Activated naive CD4-positive, alpha-beta T cell treated with anti-CD3 and anti-CD28 coated beads for 36 hours (primary cell): ENCODE results near the gene RRBP1. TPM values are rescaled to one million over a fixed set of nuclear protein-coding genes. Genes with fewer than 3 reads are reported as not detected.

ENCODE experiments used
- CTCF ChIA-PET: fragments of 350-600 bp; sonication (Branson Sonifier 250); formaldehyde crosslinking; loops from one replicate; lab custom pipeline; 2021; ENCODE audit warnings: antibody characterized with exemption; lab: Charles Lee
- DNase-seq: peaks from one replicate; pipeline ENCODE4 v3.0.0-alpha.2; 2020
- H3K27ac Mint-ChIP-seq: one replicate; pipeline ENCODE4 v1.8.0; 2021; ENCODE audit warnings: mild to moderate bottlenecking, mixed read lengths
- H3K27me3 Mint-ChIP-seq: one replicate; pipeline ENCODE4 v1.8.0; 2021; ENCODE audit warnings: low read depth, mixed read lengths
- H3K36me3 Mint-ChIP-seq: one replicate; pipeline ENCODE4 v1.8.0; 2021; ENCODE audit warnings: low read depth, mixed read lengths
- H3K4me1 Mint-ChIP-seq: one replicate; pipeline ENCODE4 v1.8.0; 2021; ENCODE audit warnings: low read depth, mixed read lengths
- H3K4me3 Mint-ChIP-seq: one replicate; pipeline ENCODE4 v1.8.0; 2021; ENCODE audit warnings: mild to moderate bottlenecking, moderate library complexity, mixed read lengths
- H3K9me3 Mint-ChIP-seq: one replicate; pipeline ENCODE4 v1.8.0; 2021; ENCODE audit warnings: mixed read lengths
- intact Hi-C: fragments of 100-400 bp; cut with micrococcal nuclease; formaldehyde crosslinking; loops from one replicate; pipeline ENCODE4 v1.15.1; 2023
- total RNA-seq, 2 experiments: library from RNA; stranded (reverse); gene quantifications; one replicate each; pipeline ENCODE4 v1.2.3, GENCODE V29; 2021

RRBP1 gene
- total RNA-seq, 2 experiments from 2014 or later = 19.6 to 20.0 TPM

DNA sequence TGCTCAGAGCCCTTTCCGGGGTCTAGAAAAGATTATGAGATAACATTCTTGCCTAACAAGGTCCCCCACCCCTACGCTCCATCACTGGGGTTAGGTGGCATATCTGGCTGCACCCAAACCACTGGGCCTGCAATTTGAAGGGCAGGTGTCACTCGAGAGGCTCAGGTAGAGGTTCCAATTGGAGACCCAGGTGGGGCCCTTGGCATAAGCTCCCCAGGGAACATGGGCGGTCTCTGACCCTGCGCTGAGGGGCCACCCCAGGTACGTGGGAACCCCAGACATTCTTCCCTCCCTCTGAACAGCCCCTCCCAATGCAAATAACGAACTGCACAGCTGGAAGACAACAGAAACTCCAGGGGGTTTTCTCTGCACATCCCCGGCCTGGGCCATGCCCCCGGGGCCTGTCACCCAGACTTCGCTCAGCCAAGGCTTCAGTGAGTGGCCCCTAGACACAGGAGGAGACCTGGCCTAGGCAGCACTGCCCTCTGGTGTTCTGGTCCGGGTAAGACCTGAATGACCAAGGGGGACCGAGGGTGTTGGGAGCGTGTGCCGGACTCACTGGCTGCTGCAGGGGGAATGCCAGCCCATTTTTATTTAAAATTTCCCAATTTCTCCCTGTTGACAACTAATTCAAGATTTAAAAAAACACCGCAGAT lies 64.7 kb downstream of the RRBP1 start:
- H3K27me3 Mint-ChIP-seq = no peaks in the 10 kb centered on the region
- DNase-seq = peak; percentile 66
- H3K27ac Mint-ChIP-seq = no peak overlapping the region
- H3K36me3 Mint-ChIP-seq = peaks cover 7% of the 10 kb centered on the region
- CTCF ChIA-PET = interaction anchor here (0.8 to 3.2 kb wide), 7 partner anchors 77 to 112 kb away, joined by 3 to 19 read pairs (median 5); partner anchors contain the start of gene BFSP1
- H3K4me3 Mint-ChIP-seq = no peak overlapping the region
- H3K4me1 Mint-ChIP-seq = peaks cover 6% of the 10 kb centered on the region
- no peaks in the 10 kb centered on the region for H3K9me3 Mint-ChIP-seq
- intact Hi-C loops = loop anchor here (1.0 kb wide), 2 partner anchors 80 to 112 kb away; no protein-coding TSS in a partner anchor

DNA sequence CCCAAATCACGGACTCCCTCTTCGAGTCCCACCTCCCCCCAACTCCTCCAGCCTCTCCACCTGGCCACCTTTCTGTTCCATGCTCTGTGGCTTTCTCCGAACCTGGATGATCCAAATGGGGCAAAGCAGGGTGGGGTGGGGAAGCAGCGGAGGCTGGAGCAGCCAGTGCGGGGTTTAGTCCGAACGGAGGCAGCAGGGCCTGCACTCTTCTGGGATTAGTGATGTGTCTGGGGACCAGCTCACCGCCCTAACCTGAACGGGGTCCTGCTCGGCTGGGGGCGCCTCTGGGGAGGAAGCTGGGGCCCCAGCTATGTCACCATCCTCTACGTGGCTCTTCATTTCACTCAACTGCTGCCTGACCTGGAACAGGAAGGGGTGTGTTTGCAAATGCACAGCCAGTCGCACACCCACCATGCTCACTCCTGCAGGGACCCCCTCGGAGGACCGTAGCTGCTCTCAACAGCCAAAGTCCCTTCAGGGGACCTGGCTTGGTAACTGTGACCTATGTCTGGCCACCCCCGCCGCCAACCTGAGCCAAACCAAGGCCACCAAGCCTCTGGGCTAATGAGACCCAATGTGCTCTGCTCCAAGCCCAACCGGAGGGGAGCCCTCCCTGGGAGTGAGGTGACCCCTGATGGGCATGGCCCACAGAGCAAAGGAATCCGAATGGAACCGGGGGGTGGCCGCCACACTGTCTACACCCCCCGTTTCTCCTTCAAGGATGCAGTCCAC lies 65.4 kb downstream of the RRBP1 start:
- no peak overlapping the region for H3K27ac Mint-ChIP-seq
- H3K36me3 Mint-ChIP-seq = peaks cover 7% of the 10 kb centered on the region
- H3K9me3 Mint-ChIP-seq = no peaks in the 10 kb centered on the region
- intact Hi-C loops = loop anchor here (1.0 kb wide), 2 partner anchors 79 to 111 kb away; no protein-coding TSS in a partner anchor
- CTCF ChIA-PET = interaction anchor here (1.0 to 3.2 kb wide), 4 partner anchors 32 to 111 kb away, joined by 3 to 19 read pairs (median 14); no protein-coding TSS in a partner anchor
- no peak for DNase-seq
- no peak overlapping the region for H3K4me3 Mint-ChIP-seq
- H3K4me1 Mint-ChIP-seq = peaks cover 12% of the 10 kb centered on the region
- no peaks in the 10 kb centered on the region for H3K27me3 Mint-ChIP-seq

- Mint-ChIP-seq H3K27ac (no peak overlapping the region), H3K4me1 (peaks cover 17% of the 10 kb centered on the region)
- intact Hi-C loops = no loop called here
Observed at GRCh38 chr20:17615645-17616479, 66.2 kb downstream of the RRBP1 start.

GRCh38 chr20:17614812-17615644 lies 67.0 kb downstream of the RRBP1 start:
- no peak overlapping the region for H3K4me3 Mint-ChIP-seq
- no peak for DNase-seq
- H3K4me1 Mint-ChIP-seq = peaks cover 25% of the 10 kb centered on the region
- intact Hi-C loops = loop anchor here (5.0 kb wide), 1 partner anchor 352 kb away; the partner anchor contains the start of genes MGME1 and SNX5
- peaks cover 7% of the 10 kb centered on the region for H3K36me3 Mint-ChIP-seq
- CTCF ChIA-PET = interaction anchor here (0.6 to 1.4 kb wide), 4 partner anchors 34 to 111 kb away, joined by 3 to 6 read pairs (median 4); no protein-coding TSS in a partner anchor
- no peaks in the 10 kb centered on the region for H3K27me3 Mint-ChIP-seq
- no peaks in the 10 kb centered on the region for H3K9me3 Mint-ChIP-seq
- no peak overlapping the region for H3K27ac Mint-ChIP-seq

More at GRCh38 chr20:17615645-17616479, 66.2 kb downstream of the RRBP1 start:
- CTCF ChIA-PET = interaction anchor here (0.6 to 3.2 kb wide), 5 partner anchors 33 to 110 kb away, joined by 3 to 19 read pairs (median 6); no protein-coding TSS in a partner anchor
- Mint-ChIP-seq H3K36me3 (peaks cover 7% of the 10 kb centered on the region), H3K9me3 (no peaks in the 10 kb centered on the region), H3K27me3 (no peaks in the 10 kb centered on the region), H3K4me3 (no peak overlapping the region)
- no peak for DNase-seq

DNA sequence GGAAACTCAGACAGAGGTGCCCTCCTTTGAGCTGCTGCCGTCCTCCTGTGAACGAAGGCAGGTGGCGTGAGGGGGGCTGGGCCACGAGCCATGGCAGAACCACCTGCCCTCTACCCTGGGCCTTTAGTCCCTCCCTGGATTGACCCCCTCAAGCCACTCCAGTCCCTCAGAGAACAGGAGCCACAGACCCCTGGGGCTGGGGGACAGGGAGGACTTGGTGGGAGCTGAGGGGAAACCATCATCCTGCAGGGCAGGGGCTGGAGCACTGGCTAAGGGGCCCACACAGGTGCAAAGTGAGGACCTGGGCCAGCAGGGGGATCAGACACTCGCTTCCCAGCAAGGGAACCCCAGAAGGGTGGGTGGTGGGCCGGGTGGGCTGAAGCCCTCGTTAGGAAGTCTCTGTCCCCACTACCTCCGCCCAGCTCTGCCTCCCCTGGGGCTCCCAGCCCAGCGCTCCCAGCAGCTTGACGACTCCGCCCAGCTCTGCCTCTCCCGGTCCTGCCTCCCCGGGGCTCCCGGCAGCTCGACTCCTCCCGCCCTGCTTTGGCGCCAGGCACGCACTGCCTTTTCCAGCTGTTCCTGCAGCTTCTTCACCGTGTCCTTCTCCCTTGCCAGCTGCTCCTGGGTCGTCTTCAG lies 67.7 kb downstream of the RRBP1 start:
- Mint-ChIP-seq H3K27me3 (no peaks in the 10 kb centered on the region), H3K36me3 (peaks cover 3% of the 10 kb centered on the region), H3K4me1 (peaks cover 32% of the 10 kb centered on the region), H3K4me3 (no peak overlapping the region), H3K27ac (no peak overlapping the region), H3K9me3 (no peaks in the 10 kb centered on the region)
- CTCF ChIA-PET = interaction anchor here (0.9 to 1.4 kb wide), 2 partner anchors 77 to 110 kb away, joined by 3 to 4 read pairs; no protein-coding TSS in a partner anchor
- intact Hi-C loops = loop anchor here (5.0 kb wide), 1 partner anchor 353 kb away; the partner anchor contains the start of genes MGME1 and SNX5
- no peak for DNase-seq

GRCh38 chr20:17613328-17614175 lies 68.5 kb downstream of the RRBP1 start:
- no peak for DNase-seq
- peaks cover 5% of the 10 kb centered on the region for H3K36me3 Mint-ChIP-seq
- no peaks in the 10 kb centered on the region for H3K27me3 Mint-ChIP-seq
- no peak overlapping the region for H3K27ac Mint-ChIP-seq
- H3K4me3 Mint-ChIP-seq = no peak overlapping the region
- intact Hi-C loops = loop anchor here (5.0 kb wide), 1 partner anchor 354 kb away; the partner anchor contains the start of genes MGME1 and SNX5
- no peaks in the 10 kb centered on the region for H3K9me3 Mint-ChIP-seq
- peaks cover 34% of the 10 kb centered on the region for H3K4me1 Mint-ChIP-seq
- CTCF ChIA-PET = interaction anchor here (0.9 kb wide), 3 partner anchors 108 to 110 kb away, joined by 3 read pairs; no protein-coding TSS in a partner anchor

GRCh38 chr20:17612992-17613327 lies 69.1 kb downstream of the RRBP1 start:
- peaks cover 34% of the 10 kb centered on the region for H3K4me1 Mint-ChIP-seq
- intact Hi-C loops = loop anchor here (5.0 kb wide), 1 partner anchor 354 kb away; the partner anchor contains the start of genes MGME1 and SNX5
- peaks cover 8% of the 10 kb centered on the region for H3K36me3 Mint-ChIP-seq
- H3K27me3 Mint-ChIP-seq = no peaks in the 10 kb centered on the region
- H3K4me3 Mint-ChIP-seq = no peak overlapping the region
- CTCF ChIA-PET = interaction anchor here (0.8 to 0.9 kb wide), 3 partner anchors 34 to 109 kb away, joined by 3 to 4 read pairs (median 3); no protein-coding TSS in a partner anchor
- H3K27ac Mint-ChIP-seq = no peak overlapping the region
- no peak for DNase-seq
- no peaks in the 10 kb centered on the region for H3K9me3 Mint-ChIP-seq

GRCh38 chr20:17612287-17612991 lies 69.6 kb downstream of the RRBP1 start:
- Mint-ChIP-seq H3K4me1 (peaks cover 34% of the 10 kb centered on the region), H3K36me3 (peaks cover 10% of the 10 kb centered on the region), H3K27me3 (no peaks in the 10 kb centered on the region), H3K4me3 (no peak overlapping the region), H3K9me3 (no peaks in the 10 kb centered on the region), H3K27ac (peak overlapping the region; percentile 82)
- peak; percentile 37 for DNase-seq
- CTCF ChIA-PET = interaction anchor here (0.8 to 0.9 kb wide), 3 partner anchors 33 to 108 kb away, joined by 3 to 4 read pairs (median 3); no protein-coding TSS in a partner anchor
- intact Hi-C loops = loop anchor here (5.0 kb wide), 1 partner anchor 355 kb away; the partner anchor contains the start of genes MGME1 and SNX5

- peaks cover 34% of the 10 kb centered on the region for H3K4me1 Mint-ChIP-seq
- H3K4me3 Mint-ChIP-seq = peak overlapping the region; percentile 38
- H3K27ac Mint-ChIP-seq = peak overlapping the region; percentile 82
- no peaks in the 10 kb centered on the region for H3K9me3 Mint-ChIP-seq
- H3K36me3 Mint-ChIP-seq = peaks cover 10% of the 10 kb centered on the region
- DNase-seq = no peak
- CTCF ChIA-PET = interaction anchor here (1.3 kb wide), 1 partner anchor 29 kb away, joined by 3 read pairs; no protein-coding TSS in a partner anchor
- intact Hi-C loops = loop anchor here (5.0 kb wide), 1 partner anchor 356 kb away; the partner anchor contains the start of genes MGME1 and SNX5
- H3K27me3 Mint-ChIP-seq = no peaks in the 10 kb centered on the region
Observed at GRCh38 chr20:17611540-17612286, 70.3 kb downstream of the RRBP1 start.
